Measurements from ENCODE around the gene ALG11. TPM values are rescaled to one million over a fixed set of nuclear protein-coding genes. Genes with fewer than 3 reads are reported as not detected.

ALG11 gene
- total RNA-seq (2014; rRNA removed) (7.3 and 9.0 TPM in 2 replicates), Bru-seq, nascent RNA (percentile 88 among the genes with signal in this experiment), BruChase-seq, experiment 1, labeled RNA remaining after a 6-hour chase (percentile 88 among the genes with signal in this experiment), BruChase-seq, experiment 2, labeled RNA remaining after a 2-hour chase (percentile 89 among the genes with signal in this experiment)
- long read RNA-seq, transcript ALG11-202 (4 exons, 2,558 nt) = major isoform, 115 of 169 reads
- long read RNA-seq, partial matches to known transcripts = 17 of 169 reads
- long read RNA-seq, other reads (novel, unspliced or antisense) = 33 of 169 reads

GRCh38 chr13:52011632-52012511, at the start of gene ALG11:
TSS of gene ALG11 (plus strand) at chr13:52012398. CDS start at chr13:52012419, 21 bp downstream.
- DNase-seq (peak; percentile 97), ATAC-seq (peak; percentile 97)
- no peaks in the 10 kb centered on the region for H3K36me3 ChIP-seq (ENCODE audit: low read depth, low read length)
- H3K4me3 ChIP-seq (ENCODE audit: low read length) = peak within 1 kb of the TSS; percentile 90
- CTCF ChIA-PET = interaction anchor here (0.7 kb wide), 1 partner anchor 54 kb away, joined by 5 read pairs; no protein-coding TSS in a partner anchor
- POLR2A ChIA-PET (ENCODE audit: unreplicated experiment) = interaction anchor here (0.6 to 0.7 kb wide), 2 partner anchors 37 to 110 kb away, joined by 3 read pairs; no protein-coding TSS in a partner anchor
- peak within 1 kb of the TSS; percentile 91 for H3K9ac ChIP-seq (ENCODE audit: low read length)
- intact Hi-C loops (cut with micrococcal nuclease) = loop anchor here (5.0 kb wide), 1 partner anchor 180 kb away; no protein-coding TSS in a partner anchor
- H3K9me2 ChIP-seq (replicated peaks; ENCODE audit: low read length) = no peaks in the 10 kb centered on the region
- H2AFZ ChIP-seq (ENCODE audit: low read length) = peak within 1 kb of the TSS; percentile 98
- H4K20me1 ChIP-seq (ENCODE audit: low read length) = no peaks in the 10 kb centered on the region
- no peak for TF ChIP-seq EZH2phosphoT487 (IDR thresholded peaks at IDR 0.05; ENCODE audit: borderline replicate concordance, low read length)
- no peak for TF ChIP-seq CTCF (conservative IDR thresholded peaks at IDR 0.05; ENCODE audit: low read depth, low read length)
- TF ChIP-seq EZH2 (IDR thresholded peaks at IDR 0.05; ENCODE audit: low read length, unreplicated experiment) = no peak
- H3K27me3 ChIP-seq (ENCODE audit: low read length) = no peaks in the 10 kb centered on the region
- H3K27ac ChIP-seq (ENCODE audit: low read length) = no peak within 1 kb of the TSS
- peak within 1 kb of the TSS; percentile 93 for H3K4me2 ChIP-seq (ENCODE audit: low read length)
- no peaks in the 10 kb centered on the region for H3K9me3 ChIP-seq (ENCODE audit: low read length)
- no TSS peak for BruUV-seq (replicated peaks)
- peaks cover 35% of the 10 kb centered on the region for H3K79me2 ChIP-seq (ENCODE audit: low read length)
- no peaks in the 10 kb centered on the region for H3F3A ChIP-seq (ENCODE audit: low read length, unreplicated experiment)
- H3K4me1 ChIP-seq (ENCODE audit: insufficient read depth, low read length) = peaks cover 7% of the 10 kb centered on the region

- CTCF ChIA-PET = no interaction called here
- Histone ChIP-seq H3K9me2 (replicated peaks; ENCODE audit: low read length) (no peaks in the 10 kb centered on the region), H3K27ac (ENCODE audit: low read length) (no peak overlapping the region), H3K27me3 (ENCODE audit: low read length) (no peaks in the 10 kb centered on the region), H3K36me3 (ENCODE audit: low read depth, low read length) (no peaks in the 10 kb centered on the region), H3K79me2 (ENCODE audit: low read length) (no peaks in the 10 kb centered on the region), H3K9me3 (ENCODE audit: low read length) (no peaks in the 10 kb centered on the region), H2AFZ (ENCODE audit: low read length) (no peak overlapping the region), H3K4me1 (ENCODE audit: insufficient read depth, low read length) (no peaks in the 10 kb centered on the region), H3K4me2 (ENCODE audit: low read length) (no peak overlapping the region), H3F3A (ENCODE audit: low read length, unreplicated experiment) (no peaks in the 10 kb centered on the region), H3K9ac (ENCODE audit: low read length) (no peak overlapping the region), H4K20me1 (ENCODE audit: low read length) (no peaks in the 10 kb centered on the region), H3K4me3 (ENCODE audit: low read length) (no peak overlapping the region)
- no peak for DNase-seq
- BruUV-seq (replicated peaks) = no TSS peak
- POLR2A ChIA-PET (ENCODE audit: unreplicated experiment) = no interaction called here
- no peak for ATAC-seq
- TF ChIP-seq CTCF (conservative IDR thresholded peaks at IDR 0.05; ENCODE audit: low read depth, low read length) = no peak
- no peak for TF ChIP-seq EZH2phosphoT487 (IDR thresholded peaks at IDR 0.05; ENCODE audit: borderline replicate concordance, low read length)
- TF ChIP-seq EZH2 (IDR thresholded peaks at IDR 0.05; ENCODE audit: low read length, unreplicated experiment) = no peak
- intact Hi-C loops (cut with micrococcal nuclease) = no loop called here
Observed at GRCh38 chr13:51966186-51966585, 46.0 kb upstream of the ALG11 start.

Measured in PC-3 (cell line).